Measurements from ENCODE around the gene AKR1D1.
"Not testable (repeated sequence)": the region's sequence is repeated elsewhere in the genome, so short reads cannot be mapped to it uniquely, and the experiment has no call there.

AKR1D1 gene

DNA sequence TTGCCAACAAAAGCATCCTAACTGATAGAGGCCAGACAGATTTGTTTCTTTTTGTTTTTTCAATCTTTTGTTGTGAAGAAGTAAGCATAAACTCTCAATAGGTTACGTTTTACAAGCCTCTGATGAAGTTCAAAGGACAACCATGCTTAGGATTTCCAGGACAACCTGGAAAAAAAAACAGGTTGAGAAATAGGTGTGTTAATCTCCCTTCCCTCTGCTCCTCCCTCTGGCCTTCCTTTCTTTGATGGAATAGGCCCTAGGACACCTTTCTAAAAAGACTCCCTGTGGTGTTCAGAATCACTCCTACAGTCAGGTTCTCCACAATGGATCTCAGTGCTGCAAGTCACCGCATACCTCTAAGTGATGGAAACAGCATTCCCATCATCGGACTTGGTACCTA, at the start of gene AKR1D1:
Gene AKR1D1, plus strand, starts transcription at position 264 of the 400 bp plus-strand sequence. Its CDS starts 60 bp downstream, at position 324.
- no peak for DNase-seq

- no peak for DNase-seq
These were observed 49.2 kb upstream of the AKR1D1 start for GRCh38 chr7:138027100-138027499.

DNA sequence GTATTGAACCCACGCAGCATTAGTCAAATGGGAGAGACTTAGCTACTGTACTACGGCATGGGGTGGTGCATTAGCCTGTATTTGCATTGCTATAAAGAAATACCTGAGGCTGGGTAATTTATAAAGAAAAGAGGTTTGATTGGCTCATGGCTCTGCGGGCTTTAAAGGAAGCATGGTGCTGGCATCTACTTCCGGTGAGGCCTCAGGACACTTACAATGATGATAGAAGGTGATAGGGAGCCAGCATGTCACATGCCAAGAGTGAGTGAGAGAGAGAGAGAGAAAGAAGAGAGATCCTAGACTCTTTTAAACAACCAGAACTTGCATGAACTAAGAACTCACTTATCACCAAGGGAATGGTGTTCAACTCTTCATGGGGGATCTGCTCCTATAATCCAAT, 47.1 kb upstream of the AKR1D1 start:
- no peak for DNase-seq

GRCh38 chr7:138029941-138030340, 46.3 kb upstream of the AKR1D1 start:
- DNase-seq, result no peak

DNA sequence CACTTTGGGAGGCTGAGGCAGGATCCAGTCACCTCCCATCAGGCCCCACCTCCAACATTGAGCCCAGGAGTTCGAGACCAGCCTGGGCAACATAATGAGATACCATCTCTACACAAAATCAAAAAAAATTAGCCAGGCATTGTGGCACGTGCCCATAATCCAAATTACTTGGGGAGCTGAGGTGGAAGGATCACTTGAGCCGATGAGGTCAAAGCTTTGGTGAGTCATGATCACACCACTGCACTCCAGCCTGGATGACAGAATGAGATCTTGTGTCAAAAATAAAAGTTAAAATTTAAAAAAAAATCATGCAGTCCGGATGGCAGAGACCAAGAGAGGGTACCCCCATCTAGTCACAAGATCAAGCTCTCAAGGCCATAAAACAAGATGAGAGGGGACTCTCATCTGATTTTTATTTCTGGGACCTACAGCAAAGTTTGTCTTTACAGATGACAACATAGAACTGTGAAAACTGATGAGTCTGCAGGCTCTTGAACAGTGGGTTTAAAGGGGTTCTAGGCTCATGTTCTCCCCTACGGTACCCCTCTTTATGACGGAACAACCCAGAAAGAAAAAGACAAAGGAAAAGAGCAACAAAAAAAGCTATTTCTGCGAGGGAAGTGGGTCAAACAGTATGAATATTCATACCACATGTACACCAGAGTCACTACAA, 45.4 kb upstream of the AKR1D1 start:
- no peak for DNase-seq

DNA sequence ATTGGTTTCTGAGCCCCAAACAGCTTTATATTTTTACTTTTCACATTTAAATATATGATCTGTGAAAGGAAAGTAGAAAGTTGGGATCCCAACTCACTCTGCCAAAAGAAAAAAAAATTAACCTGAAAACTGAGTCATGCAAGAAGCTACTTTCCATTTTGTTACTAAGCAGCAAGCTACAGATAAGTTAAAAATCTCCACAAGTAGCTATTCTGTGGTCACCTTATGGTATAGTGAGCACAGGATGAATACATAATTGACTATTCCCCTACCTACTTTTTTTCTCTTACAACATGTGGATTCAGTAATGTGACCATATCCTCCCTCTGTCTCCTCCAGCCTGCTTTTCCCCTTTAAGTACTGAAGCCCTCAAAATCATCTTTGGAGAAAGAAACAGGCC, 44.1 kb upstream of the AKR1D1 start:
- DNase-seq, result no peak

GRCh38 chr7:138032770-138033169, 43.5 kb upstream of the AKR1D1 start:
- DNase-seq, result no peak

GRCh38 chr7:138033241-138033640, 43.0 kb upstream of the AKR1D1 start:
- DNase-seq, result no peak

DNA sequence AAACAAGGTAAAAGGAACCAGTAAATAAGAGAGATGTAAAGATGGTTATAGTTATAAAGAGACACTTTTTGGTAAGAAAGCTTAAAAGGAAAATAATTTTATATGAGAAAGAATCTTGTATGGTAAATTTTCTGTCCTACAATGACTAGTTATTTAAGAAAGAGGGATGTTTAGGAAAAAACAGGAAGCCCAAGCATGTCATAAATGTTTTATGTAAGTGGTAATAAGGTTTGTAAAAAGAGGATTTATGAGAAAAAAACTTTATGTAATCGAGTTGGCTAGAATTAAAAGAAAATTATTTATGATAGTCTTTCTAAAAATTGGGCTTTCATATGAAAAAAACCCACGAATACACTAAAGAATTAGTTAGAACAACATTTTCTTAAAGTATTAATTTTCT, 40.1 kb upstream of the AKR1D1 start:
- no peak for DNase-seq

GRCh38 chr7:138040063-138040462, 36.2 kb upstream of the AKR1D1 start:
- not testable (repeated sequence) for DNase-seq

- no peak for DNase-seq
These were observed 31.4 kb upstream of the AKR1D1 start for GRCh38 chr7:138044897-138045296.

GRCh38 chr7:138047907-138048306, 28.4 kb upstream of the AKR1D1 start:
- no peak for DNase-seq

- no peak for DNase-seq
These were observed 26.6 kb upstream of the AKR1D1 start for GRCh38 chr7:138049505-138050116.

DNA sequence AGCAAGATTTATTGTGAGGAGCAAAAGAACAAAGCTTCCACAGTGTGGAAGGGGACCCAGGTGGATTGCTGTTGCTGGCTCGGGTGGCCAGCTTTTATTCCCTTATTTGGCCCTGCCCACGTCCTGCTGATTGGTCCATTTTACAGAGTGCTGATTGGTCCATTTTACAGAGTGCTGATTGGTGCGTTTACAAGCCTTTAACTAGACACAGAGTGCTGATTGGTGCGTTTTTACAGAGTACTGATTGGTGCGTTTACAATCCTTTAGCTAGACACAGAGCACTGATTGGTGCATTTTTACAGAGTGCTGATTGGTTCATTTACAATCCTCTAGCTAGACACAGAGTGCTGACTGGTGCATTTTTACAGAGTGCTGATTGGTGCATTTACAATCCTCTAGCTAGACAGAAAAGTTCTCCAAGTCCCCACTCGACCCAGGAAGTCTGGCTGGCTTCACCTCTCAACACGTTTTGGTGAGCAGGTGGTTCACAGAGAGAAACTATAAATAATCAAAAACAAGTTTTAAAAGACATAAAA, 24.5 kb upstream of the AKR1D1 start:
- DNase-seq, result not testable (repeated sequence)

GRCh38 chr7:138052696-138053095, 23.6 kb upstream of the AKR1D1 start:
- DNase-seq, result no peak

- DNase-seq, result not testable (repeated sequence)
These were observed 20.6 kb upstream of the AKR1D1 start for GRCh38 chr7:138055698-138056097.

DNA sequence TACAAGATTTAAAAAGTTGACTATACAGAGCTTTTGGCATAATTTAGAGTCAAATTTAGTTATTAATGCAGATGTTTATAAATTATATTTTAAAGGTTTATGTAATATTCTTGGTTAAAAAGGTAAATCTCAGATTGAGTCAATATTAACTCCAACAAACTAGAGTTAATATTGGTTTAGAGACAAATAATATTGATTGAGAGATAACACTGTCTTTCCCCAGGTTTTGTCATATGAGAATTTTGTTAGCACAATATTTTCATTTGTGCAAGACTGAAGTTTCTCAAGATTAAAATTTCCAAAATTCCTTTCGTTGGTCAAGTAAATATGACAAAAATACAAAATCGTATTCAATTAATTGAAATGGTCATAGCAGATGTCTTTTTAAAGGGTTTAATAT, 12.9 kb upstream of the AKR1D1 start:
- no peak for DNase-seq

DNA sequence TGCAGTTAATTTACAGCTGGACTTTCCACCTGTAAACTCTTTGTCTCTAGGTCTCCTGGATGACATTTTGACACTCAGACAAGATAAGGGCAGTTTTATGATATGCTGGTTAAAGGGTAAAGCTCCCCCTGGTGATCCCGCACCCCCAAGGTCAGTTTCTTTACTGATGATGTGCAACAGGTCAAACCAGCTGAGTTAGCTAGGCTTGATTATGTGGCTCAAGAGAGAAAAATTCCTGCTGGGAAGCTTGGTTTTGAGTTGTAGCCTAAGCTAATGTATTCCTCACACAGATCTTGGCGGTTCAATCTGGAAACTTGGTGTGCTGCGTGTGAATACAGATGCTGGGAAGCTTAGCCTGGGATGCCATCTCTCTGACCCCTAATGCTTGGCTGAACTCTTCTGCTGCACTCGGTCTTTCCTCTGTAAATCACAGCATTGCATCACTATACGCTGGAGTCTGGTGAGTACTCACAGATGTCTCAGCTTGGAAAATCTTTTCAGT, 11.4 kb upstream of the AKR1D1 start:
- DNase-seq, result no peak

DNA sequence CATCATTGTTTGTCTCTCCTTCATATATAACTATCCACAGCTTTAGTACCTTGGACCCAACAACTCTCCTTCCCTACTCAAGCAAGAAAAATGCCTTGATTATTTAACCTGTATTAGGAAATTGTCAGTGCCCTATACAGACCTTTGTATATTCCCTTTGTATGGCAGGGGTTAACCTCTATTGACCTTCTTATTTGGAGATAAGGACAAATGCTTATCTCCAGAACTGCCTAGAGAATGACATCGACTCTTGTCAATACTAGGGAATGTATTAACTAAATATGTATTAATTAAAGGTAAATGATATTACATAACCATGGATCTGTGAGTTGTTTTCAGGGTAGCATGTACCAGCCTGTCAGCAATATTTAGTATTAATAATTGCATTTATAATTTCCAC, 10.4 kb upstream of the AKR1D1 start:
- DNase-seq, result no peak

- no peak for DNase-seq
These were observed 9.3 kb upstream of the AKR1D1 start for GRCh38 chr7:138066954-138067394.

DNA sequence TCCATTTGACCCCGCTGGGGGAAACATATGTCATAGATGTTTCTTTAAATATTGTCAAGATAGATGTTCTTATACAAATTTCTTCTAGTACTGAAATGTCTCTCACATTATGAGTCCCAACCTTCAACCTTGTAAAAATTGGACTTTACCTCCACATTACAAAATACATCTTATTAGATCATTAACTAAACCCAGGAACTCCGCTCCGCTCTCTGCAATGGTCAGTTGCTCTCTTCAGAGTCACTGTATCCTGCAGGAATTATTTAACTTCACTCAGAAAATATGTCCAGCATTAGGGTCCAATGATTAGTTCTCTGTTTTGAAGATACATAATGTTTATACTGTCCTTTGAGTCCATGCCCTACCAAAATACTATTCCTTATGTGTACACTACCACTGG, 8.5 kb upstream of the AKR1D1 start:
- no peak for DNase-seq

DNA sequence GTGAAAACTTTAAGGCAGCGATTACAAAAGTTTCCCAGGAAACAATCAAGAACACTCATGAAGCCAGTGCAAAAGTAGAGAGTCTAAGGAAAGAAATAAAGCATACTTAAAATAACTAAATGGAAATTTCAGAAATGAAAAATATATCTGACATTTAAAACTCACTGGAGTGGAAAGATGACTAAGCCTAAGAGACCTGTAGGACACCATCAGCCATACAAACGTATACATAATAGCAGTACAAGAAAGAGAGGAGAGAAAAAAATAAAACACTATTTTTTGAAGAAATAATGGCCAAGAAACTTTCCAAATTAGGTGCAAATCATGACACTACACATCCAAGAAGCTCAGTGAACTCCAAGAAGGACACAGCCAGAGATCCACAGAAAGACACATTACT, 5.4 kb upstream of the AKR1D1 start:
- DNase-seq, result no peak

- no peak for DNase-seq
These were observed 3.5 kb upstream of the AKR1D1 start for GRCh38 chr7:138072726-138073125.

GRCh38 chr7:138074121-138074520, 2.1 kb upstream of the AKR1D1 start:
- no peak for DNase-seq
